Stimulated activated CD8-positive, alpha-beta memory T cell treated with anti-CD3 and anti-CD28 coated beads, Interleukin-15, amount 100 ng/mL, for 48 hours (primary cell): ENCODE measurements around the gene SMCO2.
"Not testable (repeated sequence)": the region's sequence is repeated elsewhere in the genome, so short reads cannot be mapped to it uniquely, and the experiment has no call there.

Source experiments
- DNase-seq, 2 donors: peaks; one replicate each; pipeline ENCODE4 v3.0.0-alpha.2; 2020; ENCODE audit warnings: low read depth in 2 of 2

Gene SMCO2

GRCh38 chr12:27524839-27525753 is 78.6 kb downstream of the SMCO2 start:
- no peak for DNase-seq

GRCh38 chr12:27527512-27527911 is 81.0 kb downstream of the SMCO2 start:
- no peak for DNase-seq

DNA sequence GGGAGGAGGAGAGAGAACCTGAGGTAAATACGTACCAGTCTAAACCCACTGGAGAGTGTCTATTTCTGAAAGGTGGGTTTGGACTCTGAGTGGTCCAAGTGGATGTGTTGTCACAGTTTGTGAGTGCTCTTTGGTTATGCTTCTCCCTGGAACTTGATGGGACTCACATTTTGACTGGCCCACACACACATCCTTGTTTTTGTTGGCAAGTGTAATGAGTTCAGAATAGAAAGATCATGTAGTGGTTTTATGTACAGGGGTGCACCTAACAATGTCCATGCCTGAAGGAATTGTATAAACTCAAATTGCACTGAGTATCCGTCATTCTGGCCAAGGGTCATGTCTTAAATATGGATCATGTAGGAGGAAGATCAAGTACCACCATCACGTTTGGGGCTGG is 82.3 kb downstream of the SMCO2 start:
- DNase-seq, result no peak

DNA sequence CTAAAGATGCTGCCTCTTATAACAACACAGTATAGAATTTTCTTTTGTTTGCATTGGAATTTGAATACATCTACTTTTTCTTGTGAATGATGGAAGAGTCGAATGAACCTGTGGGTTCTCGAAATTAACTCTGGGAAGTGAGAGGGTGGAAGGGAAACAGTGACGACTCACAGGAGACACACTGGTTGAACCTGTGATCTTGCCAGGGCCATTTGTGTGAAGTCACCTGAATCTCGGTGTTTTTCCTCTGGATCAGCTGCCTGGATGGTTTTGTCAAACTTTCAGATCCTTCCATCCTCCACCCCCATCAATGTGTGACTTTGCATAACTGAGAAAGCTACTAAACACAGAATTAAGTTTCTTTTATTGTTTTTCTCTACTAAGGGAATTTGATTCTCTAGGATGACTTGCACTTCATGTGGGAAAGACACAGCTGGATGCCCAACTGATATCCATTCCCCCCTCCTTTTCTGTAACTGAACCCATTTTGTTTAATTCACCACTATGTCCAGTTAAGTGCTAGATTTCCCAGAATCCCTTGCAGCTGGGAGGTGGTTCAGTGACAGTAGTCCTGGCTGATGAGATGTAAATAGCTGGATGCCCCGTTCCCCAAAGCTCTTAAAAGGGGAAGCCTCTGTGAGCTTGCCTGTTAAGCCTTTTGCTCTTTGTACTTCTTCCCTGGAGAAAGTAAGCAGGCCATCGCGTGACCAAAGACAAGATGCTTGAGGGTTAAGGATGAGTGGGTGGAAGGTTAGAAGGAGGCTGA is 83.8 kb downstream of the SMCO2 start:
- no peak for DNase-seq

DNA sequence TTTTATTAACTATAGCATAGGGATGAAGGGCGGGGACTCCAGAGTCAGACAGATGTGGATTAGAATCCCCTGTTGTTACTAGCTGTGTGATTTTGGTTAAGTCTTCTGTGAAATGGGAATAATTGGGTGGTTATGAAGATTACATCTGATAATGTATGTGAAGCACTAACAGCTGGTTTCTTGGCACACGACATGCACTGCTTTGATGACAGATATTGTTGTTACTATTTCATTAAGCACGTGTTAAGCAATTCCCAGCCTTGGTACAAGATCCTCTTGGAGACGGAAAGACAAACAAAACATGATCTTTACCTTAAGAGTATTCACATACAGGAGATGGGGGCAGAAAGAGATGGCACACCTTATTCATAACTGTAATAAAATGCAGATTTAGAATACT is 85.4 kb downstream of the SMCO2 start:
- DNase-seq, result no peak

DNA sequence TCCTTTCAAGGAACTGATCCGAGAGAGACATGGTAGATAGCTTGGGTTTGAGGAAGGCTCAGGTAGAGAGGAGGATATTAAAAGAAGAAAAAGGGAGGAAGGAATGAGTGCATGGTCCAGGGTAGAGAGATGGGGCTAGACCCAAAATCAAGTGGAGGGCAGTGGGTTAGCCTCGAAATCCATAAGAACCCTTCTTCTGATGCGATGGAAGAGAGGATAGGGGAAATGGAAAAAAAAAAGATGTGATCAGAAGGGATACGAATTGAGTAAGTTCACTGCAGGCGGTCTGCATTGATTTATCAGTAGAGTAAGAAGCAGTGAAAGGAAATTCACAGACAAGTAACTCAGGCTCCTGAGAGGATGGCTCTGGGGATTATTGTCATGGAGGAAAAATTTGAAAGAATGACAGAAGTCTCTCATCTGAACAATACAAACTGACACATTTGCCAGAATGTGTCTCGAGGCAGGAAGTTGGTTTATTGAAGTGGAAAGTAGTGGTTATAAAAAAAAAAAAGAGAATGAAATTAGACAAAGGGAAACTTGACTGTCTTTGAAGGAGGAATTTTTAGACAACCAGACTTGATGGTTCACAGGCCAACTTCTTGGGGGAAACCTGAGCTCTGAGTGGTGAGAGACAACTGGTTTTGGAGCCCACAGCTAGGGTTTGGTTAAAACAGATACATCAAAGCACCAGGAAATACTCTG is 87.7 kb downstream of the SMCO2 start:
- DNase-seq, result peak in 1 of 2 donors; percentile 31

DNA sequence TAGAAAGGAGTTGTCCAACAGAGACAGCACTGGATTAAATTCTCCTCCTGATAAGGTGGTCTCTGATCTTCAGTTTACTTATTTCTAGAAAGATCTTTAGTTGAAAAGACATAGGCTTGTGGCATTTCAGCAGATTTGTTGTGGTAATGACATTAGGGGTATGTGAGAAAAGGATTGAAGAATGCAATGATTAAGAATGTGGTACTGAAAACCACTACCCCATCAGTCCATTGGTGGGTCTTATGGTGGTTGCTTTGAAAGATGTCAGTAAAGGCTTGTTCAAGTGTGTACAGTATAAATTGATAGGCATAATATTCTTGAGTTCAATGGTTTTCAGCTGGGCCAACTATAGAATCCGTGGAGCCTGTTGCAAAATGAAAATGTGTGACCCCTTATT is 88.2 kb downstream of the SMCO2 start:
- DNase-seq, result no peak

DNA sequence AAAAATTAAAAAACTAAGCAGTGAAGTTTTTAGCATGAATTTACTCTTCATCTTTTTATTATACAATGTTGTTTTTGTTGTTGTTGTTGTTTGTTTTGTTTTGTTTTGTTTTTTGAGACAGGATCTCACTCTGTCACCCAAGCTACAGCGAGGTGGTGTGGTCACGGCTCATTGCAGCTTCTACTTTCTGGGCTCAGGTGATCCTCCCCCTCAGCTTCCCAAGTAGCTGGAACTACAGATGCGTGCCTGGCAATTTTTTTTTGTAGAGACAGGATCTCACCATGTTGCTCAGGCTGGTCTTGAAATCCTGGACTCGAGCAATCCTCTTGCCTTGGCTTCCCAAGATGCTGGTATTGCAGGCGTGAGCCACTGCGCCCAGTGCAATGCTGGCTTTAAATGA is 88.8 kb downstream of the SMCO2 start:
- DNase-seq, result no peak

GRCh38 chr12:27537855-27538675 is 91.5 kb downstream of the SMCO2 start:
- no peak for DNase-seq

GRCh38 chr12:27539191-27539631 is 92.7 kb downstream of the SMCO2 start:
- DNase-seq, result no peak

- DNase-seq, result no peak
Observed at GRCh38 chr12:27541031-27541719, 94.6 kb downstream of the SMCO2 start.

GRCh38 chr12:27542628-27543027 is 96.1 kb downstream of the SMCO2 start:
- DNase-seq, result no peak

DNA sequence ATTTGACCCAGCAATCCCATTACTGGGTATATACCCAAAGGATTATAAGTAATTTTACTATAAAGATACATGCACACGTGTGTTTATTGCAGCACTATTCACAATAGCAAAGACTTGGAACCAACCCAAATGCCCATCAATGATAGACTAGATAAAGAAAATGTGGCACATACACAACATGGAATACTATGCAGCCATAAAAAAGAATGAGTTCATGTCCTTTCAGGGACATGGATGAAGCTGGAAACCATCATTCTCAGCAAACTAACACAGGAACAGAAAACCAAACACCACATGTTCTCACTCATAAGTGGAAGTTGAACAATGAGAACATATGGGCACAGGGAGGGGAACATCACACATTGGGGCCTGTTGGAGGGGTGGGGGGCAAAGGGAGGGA is 98.3 kb downstream of the SMCO2 start:
- not testable (repeated sequence) for DNase-seq

- no peak for DNase-seq
Observed at GRCh38 chr12:27545665-27546064, 99.1 kb downstream of the SMCO2 start.

GRCh38 chr12:27547592-27547991 is 101.1 kb downstream of the SMCO2 start:
- no peak for DNase-seq

DNA sequence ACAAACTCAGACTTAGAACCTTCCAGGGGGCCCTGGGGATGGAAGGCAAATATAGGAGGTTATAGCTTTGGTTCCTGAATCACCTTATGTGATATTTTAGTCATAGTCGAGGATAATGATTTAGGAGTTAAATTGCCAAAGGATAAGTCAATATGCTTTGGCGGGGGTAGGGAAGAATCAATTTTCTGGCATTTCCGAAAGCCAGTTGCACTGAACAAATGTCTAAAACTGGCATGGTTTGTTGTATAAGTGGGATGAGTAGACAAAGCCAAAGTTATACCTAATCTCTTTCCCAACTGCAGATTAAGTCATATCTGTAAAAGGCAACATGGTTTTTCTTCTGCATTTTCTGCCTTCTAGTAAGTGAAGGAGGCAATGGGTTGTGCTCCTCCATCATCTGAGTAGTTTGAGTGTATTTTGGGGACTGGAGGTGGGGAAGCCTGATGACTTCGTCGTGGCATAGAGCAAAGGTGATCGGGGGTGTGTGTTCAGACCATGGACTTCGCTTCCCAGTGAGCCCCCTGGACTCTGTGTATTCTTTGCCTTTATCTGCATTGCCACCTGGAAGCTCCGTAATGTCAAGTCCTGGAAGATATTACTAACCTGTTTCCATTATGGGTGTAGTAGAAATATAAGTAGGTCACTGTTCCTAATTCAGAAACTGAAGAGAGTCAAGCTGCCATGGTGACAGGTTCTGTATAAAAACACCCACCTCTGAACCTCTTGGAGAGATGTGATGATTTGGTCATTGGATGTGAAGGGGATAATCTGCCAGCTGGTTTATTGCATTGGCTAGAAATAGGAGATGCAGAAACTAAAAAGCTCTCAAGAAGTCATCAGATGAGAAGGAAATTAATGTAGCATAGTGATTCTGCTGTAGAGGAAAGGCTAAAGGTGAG is 102.0 kb downstream of the SMCO2 start:
- DNase-seq, result no peak

DNA sequence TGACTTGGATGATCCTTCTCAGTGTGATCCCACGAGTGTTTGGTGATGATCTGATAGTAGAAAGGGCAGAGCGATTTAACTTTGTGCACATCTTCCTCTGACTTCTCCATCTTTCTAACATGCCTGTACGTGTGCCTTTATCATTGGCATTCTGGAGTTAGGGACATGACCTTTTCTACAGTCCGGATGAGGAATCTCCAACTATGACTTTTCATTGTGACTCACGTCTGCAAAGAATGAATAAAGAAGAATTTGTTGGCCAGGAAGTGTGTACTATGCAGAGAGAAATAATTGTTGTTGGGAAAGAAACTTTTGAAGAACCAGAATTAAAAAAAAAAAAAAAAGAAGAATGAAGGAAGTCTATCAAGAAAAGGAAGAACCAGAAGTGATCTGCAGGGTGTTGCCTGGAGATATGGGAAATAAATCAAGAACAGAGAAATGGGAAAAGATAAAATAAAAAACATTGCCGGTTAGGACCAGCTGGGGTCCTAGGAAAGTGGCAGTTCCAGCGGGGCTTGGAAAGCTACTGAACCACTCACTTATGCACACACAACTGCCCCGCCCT is 102.8 kb downstream of the SMCO2 start:
- no peak for DNase-seq

- no peak for DNase-seq
Observed at GRCh38 chr12:27549801-27550652, 103.5 kb downstream of the SMCO2 start.

GRCh38 chr12:27550653-27550975 is 104.1 kb downstream of the SMCO2 start:
- no peak for DNase-seq
